K562 (cell line): ENCODE data around the gene MAST1. TPM values are rescaled to one million over a fixed set of nuclear protein-coding genes. Genes with fewer than 3 reads are reported as not detected.

Experiments used
- BACH1 ChIP-seq: fragments of 200-800 bp; sonication (Bioruptor generic); IDR thresholded peaks from 2 replicates; pipeline ENCODE4 v1.6.1; 2016; ENCODE audit warnings: missing genetic modification characterization, missing compliant biosample characterization
- CREM ChIP-seq: IDR thresholded peaks from 2 replicates; pipeline ENCODE4 v1.6.1; 2014; ENCODE audit warnings: antibody characterized with exemption, low read depth
- E2F6 ChIP-seq, 2 experiments: IDR thresholded peaks; 2 replicates each; pipeline ENCODE4 v1.6.1; 2011; ENCODE audit warnings: borderline replicate concordance in 1 of 2, control low read depth in 1 of 2, low read depth in 1 of 2, low read length in 1 of 2, mild to moderate bottlenecking in 1 of 2, mixed read lengths in 1 of 2, moderate library complexity in 1 of 2; ENCODE audit not compliant: insufficient read depth in 1 of 2, insufficient read length in 1 of 2, poor library complexity in 1 of 2, severe bottlenecking in 1 of 2; ENCODE audit errors: extremely low read depth in 1 of 2
- FOXM1 ChIP-seq, 2 experiments: fragments of 450-650 bp in 1 of 2; sonication (generic) in 1 of 2; formaldehyde crosslinking in 1 of 2; IDR thresholded peaks; 2 replicates each; pipeline versions ENCODE4 v1.6.1 to v1.9.0; 2017 to 2022; ENCODE audit warnings: low read depth in 2 of 2, mild to moderate bottlenecking in 2 of 2, missing genetic modification reagents in 1 of 2, moderate library complexity in 1 of 2
- GATAD2B ChIP-seq: fragments of 450-650 bp; IDR thresholded peaks from 2 replicates; pipeline ENCODE4 v1.6.1; 2017; ENCODE audit warnings: mild to moderate bottlenecking, borderline replicate concordance
- MTA1 ChIP-seq: fragments of 450-650 bp; IDR thresholded peaks from 2 replicates; pipeline ENCODE4 v1.6.1; 2017; ENCODE audit warnings: borderline replicate concordance
- MTA3 ChIP-seq: fragments of 450-650 bp; formaldehyde crosslinking; IDR thresholded peaks from 2 replicates; pipeline ENCODE4 v1.6.1; 2017; ENCODE audit warnings: mild to moderate bottlenecking, borderline replicate concordance
- NFE2 ChIP-seq: IDR thresholded peaks from 2 replicates; pipeline ENCODE4 v1.6.1; 2014; ENCODE audit warnings: antibody characterized with exemption, low read depth
- PATZ1 ChIP-seq: fragments of 250-450 bp; sonication (Bioruptor Pico); IDR thresholded peaks from 2 replicates; pipeline ENCODE4 v1.5.0; 2020; ENCODE audit warnings: mild to moderate bottlenecking, borderline replicate concordance
- PHTF2 ChIP-seq: fragments of 250-450 bp; sonication (Bioruptor Pico); IDR thresholded peaks from 2 replicates; pipeline ENCODE4 v1.5.0; 2021; ENCODE audit warnings: mild to moderate bottlenecking
- SRSF3 ChIP-seq: fragments of 200-400 bp; formaldehyde crosslinking; IDR thresholded peaks from 2 replicates; pipeline ENCODE4 v1.6.1; 2016; ENCODE audit warnings: mild to moderate bottlenecking, low read length, moderate library complexity; ENCODE audit not compliant: insufficient read depth
- TAF7 ChIP-seq: fragments of 450-650 bp; IDR thresholded peaks from 2 replicates; pipeline ENCODE4 v1.6.1; 2016; ENCODE audit warnings: missing genetic modification characterization, missing compliant biosample characterization
- ZFPM2 ChIP-seq: fragments of 250-450 bp; sonication (Bioruptor Pico); IDR thresholded peaks from 2 replicates; pipeline ENCODE4 v1.5.1; 2022; ENCODE audit warnings: mild to moderate bottlenecking
- ZNF584 ChIP-seq: fragments of 200-800 bp; sonication (Bioruptor generic); IDR thresholded peaks from 2 replicates; pipeline ENCODE4 v1.6.1; 2016; ENCODE audit warnings: low read depth, mild to moderate bottlenecking, missing genetic modification characterization, missing compliant biosample characterization
- ZNF639 ChIP-seq, 2 experiments: fragments of 200-800 bp in 1 of 2; sonication (Bioruptor generic) in 1 of 2; sonication (generic) in 1 of 2; formaldehyde crosslinking in 1 of 2; IDR thresholded peaks in 1 of 2; conservative IDR thresholded peaks in 1 of 2; 2 replicates each; pipeline versions ENCODE4 v1.5.0 to v1.6.1; 2016 to 2020; ENCODE audit warnings: missing compliant biosample characterization in 1 of 2, missing genetic modification characterization in 1 of 2, missing genetic modification reagents in 1 of 2
- ZNF717 ChIP-seq: fragments of 250-450 bp; sonication (Bioruptor Pico); IDR thresholded peaks from 2 replicates; pipeline ENCODE4 v1.5.0; 2021
- polyA plus RNA-seq, 8 experiments: library from polyadenylated mRNA; depleted of rRNA in 4 of 8; stranded (reverse) in 5 of 8; unstranded in 3 of 8; fragments of >200 nt; fragmentation: Nextera tagmentation in 2 of 8; fragmentation: Illumina TruSeq in 1 of 8; extraction: Ambion mirVana in 2 of 8; extraction: Trizol in 1 of 8; gene quantifications; 2 replicates each; pipeline versions ENCODE4 v1.2.1 to v1.2.3, GENCODE V29; 2011 to 2014; ENCODE audit warnings: inconsistent platforms in 1 of 8, missing spikeins in 1 of 8
- total RNA-seq, 7 experiments: library from RNA; depleted of rRNA in 6 of 7; stranded (reverse); fragments of >200 nt in 6 of 7; fragmentation: Illumina TruSeq in 2 of 7; extraction: Trizol in 2 of 7; gene quantifications; 2 replicates each; pipeline versions ENCODE4 v1.2.1 to v1.2.3, GENCODE V29; 2011 to 2021; ENCODE audit warnings: low replicate concordance in 1 of 7

MAST1 gene
- total and polyA plus RNA-seq, 9 of the 15 experiments (the other 6 are each of a cell fraction or from before 2014, with no cell fraction given), result 0.48 to 10.3 (median 3.9) TPM

DNA sequence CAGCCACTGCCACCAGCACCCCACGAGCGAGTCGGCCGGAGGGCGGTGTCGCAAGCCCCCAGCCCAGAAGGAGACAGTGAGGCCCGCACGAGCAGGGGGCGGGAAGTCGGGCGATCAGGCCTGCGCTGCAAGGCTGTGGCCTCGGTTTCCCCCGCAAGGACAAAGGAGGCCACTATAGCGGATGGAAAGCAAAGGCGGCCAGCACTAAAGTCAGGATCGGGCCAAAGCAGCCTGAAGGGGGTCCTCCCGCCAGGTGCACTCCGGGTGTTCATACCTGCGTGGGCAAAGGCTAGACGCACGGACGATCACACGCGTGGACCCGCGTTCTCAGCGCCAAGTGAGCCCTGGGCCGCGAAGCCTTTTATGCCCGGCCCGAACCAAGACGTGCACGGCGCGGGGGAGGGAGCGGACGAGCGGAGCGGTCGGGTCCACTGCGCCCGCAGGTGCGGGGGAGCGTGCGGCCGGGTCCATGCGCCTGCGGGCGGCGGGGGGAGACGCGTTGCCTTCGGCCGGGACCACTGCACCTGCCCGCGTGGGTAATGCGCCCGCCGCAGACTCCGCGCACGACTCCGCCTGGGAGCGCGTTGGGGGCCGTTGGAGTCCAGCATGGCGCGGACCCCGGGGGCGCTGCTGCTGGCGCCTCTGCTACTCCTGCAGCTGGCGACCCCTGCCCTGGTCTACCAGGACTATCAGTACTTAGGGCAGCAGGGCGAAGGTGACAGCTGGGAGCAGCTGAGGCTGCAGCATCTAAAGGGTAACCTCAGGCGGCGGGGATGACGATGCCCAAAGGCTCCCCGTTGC lies 36.6 kb upstream of the MAST1 start, which contains the start of the genes PRDX2 and THSD8 (continued):
- TF ChIP-seq MTA1, result 0 out of 2 replicates have a peak, but pooled peaks have one; percentile 14
- no peak for TF ChIP-seq FOXM1 (IDR thresholded peaks at IDR 0.05; ENCODE audit: low read depth)
- TF ChIP-seq FOXM1 (CRISPR knock-in tag; IDR thresholded peaks at IDR 0.05; ENCODE audit: low read depth), result no peak
- peak; percentile 77; the same call in 1 of the 2 replicates for TF ChIP-seq CREM
- TF ChIP-seq TAF7 (tag), result peak; percentile 81
- peak; percentile 97 for TF ChIP-seq MTA3
- no peak for TF ChIP-seq SRSF3
- TF ChIP-seq PHTF2, result no peak
- no peak for TF ChIP-seq BACH1
- no peak for TF ChIP-seq NFE2
- 0 out of 4 replicates have a peak, but pooled peaks of 1 of the 2 experiments have one; percentile 48 for TF ChIP-seq ZNF639 (CRISPR knock-in tag; conservative IDR thresholded peaks at IDR 0.05 in 1 of 2, IDR thresholded peaks at IDR 0.05 in 1 of 2)
- TF ChIP-seq ZNF584, result no peak
- TF ChIP-seq E2F6 (IDR thresholded peaks at IDR 0.05; ENCODE audit: borderline replicate concordance in 1 of 2, extremely low read depth in 1 of 2, insufficient read depth in 1 of 2, insufficient read length in 1 of 2, low read depth in 1 of 2, low read length in 1 of 2, poor library complexity in 1 of 2, severe bottlenecking in 1 of 2), result peak; percentile 73 to 79
- TF ChIP-seq PATZ1 (CRISPR knock-in tag), result no peak
- peak; percentile 67; the same call in 1 of the 2 replicates for TF ChIP-seq GATAD2B
- TF ChIP-seq ZNF717 (CRISPR knock-in tag), result no peak
- TF ChIP-seq ZFPM2, result no peak
